Measurements from ENCODE around the gene MUC3A.
A peak's percentile ranks its signal among the peaks of the same experiment; 100 is the strongest.

The MUC3A gene

GRCh38 chr7:100947792-100948191 is 1.5 kb upstream of the MUC3A start:
- no peak for DNase-seq

GRCh38 chr7:100949933-100950443 is 654 bp downstream of the MUC3A start:
- no peak for DNase-seq

- no peak for DNase-seq
Measured at GRCh38 chr7:100951172-100951571, 1.8 kb downstream of the MUC3A start.

GRCh38 chr7:100951888-100952560 is 2.7 kb downstream of the MUC3A start:
- DNase-seq: no peak

GRCh38 chr7:100952641-100953040 is 3.3 kb downstream of the MUC3A start:
- DNase-seq: no peak

- no peak for DNase-seq
Measured at GRCh38 chr7:100957832-100958421, 8.6 kb downstream of the MUC3A start.

GRCh38 chr7:100959894-100960293 is 10.6 kb downstream of the MUC3A start:
- no peak for DNase-seq

- no peak for DNase-seq
Measured at GRCh38 chr7:100962537-100962936, 13.2 kb downstream of the MUC3A start.

- DNase-seq: no peak
Measured at GRCh38 chr7:100963386-100963785, 14.1 kb downstream of the MUC3A start.

GRCh38 chr7:100963874-100964273 is 14.5 kb downstream of the MUC3A start:
- DNase-seq: no peak

GRCh38 chr7:100964630-100965029 is 15.3 kb downstream of the MUC3A start:
- no peak for DNase-seq

- DNase-seq: no peak
Measured at GRCh38 chr7:100965045-100965722, 15.8 kb downstream of the MUC3A start.

- DNase-seq: peak; percentile 55
Measured at GRCh38 chr7:100965723-100966541, 16.6 kb downstream of the MUC3A start.

GRCh38 chr7:100966542-100967291 is 17.4 kb downstream of the MUC3A start:
- DNase-seq: no peak

- DNase-seq: no peak
Measured at GRCh38 chr7:100967292-100967863, 18.0 kb downstream of the MUC3A start.

GRCh38 chr7:100968031-100968430 is 18.7 kb downstream of the MUC3A start:
- no peak for DNase-seq

- no peak for DNase-seq
Measured at GRCh38 chr7:100968650-100969049, 19.3 kb downstream of the MUC3A start.

- DNase-seq: no peak
Measured at GRCh38 chr7:100969066-100969615, 19.8 kb downstream of the MUC3A start, which contains the start of gene MUC12. Gene MUC12 (plus strand): TSS chr7:100969565. CDS start chr7:100969623, 58 bp downstream.

GRCh38 chr7:100971111-100972001 is 22.0 kb downstream of the MUC3A start:
- DNase-seq: no peak

GRCh38 chr7:100972002-100972347 is 22.6 kb downstream of the MUC3A start:
- DNase-seq: no peak

GRCh38 chr7:100974021-100974420 is 24.7 kb downstream of the MUC3A start:
- DNase-seq: no peak
